Adrenal gland (tissue), 5 donors: ENCODE data around the gene NPSR1.

Experiments used
- POLR2A ChIP-seq, 2 donors: fragments of 450-650 bp; IDR thresholded peaks; one replicate each; pipeline ENCODE4 v1.6.1; 2017; ENCODE audit warnings: antibody characterized with exemption in 2 of 2, mild to moderate bottlenecking in 2 of 2, moderate library complexity in 1 of 2
- TF ChIP-seq, protein P1 (sequence below), 6 experiments: fragments of 450-650 bp in 4 of 6; fragments of 200-600 bp in 2 of 6; sonication (generic) in 1 of 6; IDR thresholded peaks; 1 replicate in 5 of 6; 2 replicates in 1 of 6; pipeline versions ENCODE4 v1.5.1 to v1.8.0; 2016 to 2021; ENCODE audit warnings: antibody characterized with exemption in 6 of 6, mild to moderate bottlenecking in 2 of 6, moderate library complexity in 1 of 6
- donor health status: DM: no; HTN: no; CAD: no.

GRCh38 chr7:34780546-34780945 lies 122.5 kb downstream of the NPSR1 start:
- TF ChIP-seq, protein P1, sequence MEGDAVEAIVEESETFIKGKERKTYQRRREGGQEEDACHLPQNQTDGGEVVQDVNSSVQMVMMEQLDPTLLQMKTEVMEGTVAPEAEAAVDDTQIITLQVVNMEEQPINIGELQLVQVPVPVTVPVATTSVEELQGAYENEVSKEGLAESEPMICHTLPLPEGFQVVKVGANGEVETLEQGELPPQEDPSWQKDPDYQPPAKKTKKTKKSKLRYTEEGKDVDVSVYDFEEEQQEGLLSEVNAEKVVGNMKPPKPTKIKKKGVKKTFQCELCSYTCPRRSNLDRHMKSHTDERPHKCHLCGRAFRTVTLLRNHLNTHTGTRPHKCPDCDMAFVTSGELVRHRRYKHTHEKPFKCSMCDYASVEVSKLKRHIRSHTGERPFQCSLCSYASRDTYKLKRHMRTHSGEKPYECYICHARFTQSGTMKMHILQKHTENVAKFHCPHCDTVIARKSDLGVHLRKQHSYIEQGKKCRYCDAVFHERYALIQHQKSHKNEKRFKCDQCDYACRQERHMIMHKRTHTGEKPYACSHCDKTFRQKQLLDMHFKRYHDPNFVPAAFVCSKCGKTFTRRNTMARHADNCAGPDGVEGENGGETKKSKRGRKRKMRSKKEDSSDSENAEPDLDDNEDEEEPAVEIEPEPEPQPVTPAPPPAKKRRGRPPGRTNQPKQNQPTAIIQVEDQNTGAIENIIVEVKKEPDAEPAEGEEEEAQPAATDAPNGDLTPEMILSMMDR (IDR thresholded peaks at IDR 0.05) = no peak
- TF ChIP-seq POLR2A (IDR thresholded peaks at IDR 0.05) = no peak
